Femur (tissue), 1 donor: Measurements from ENCODE around the gene ADRM1.

Experiments used
- DNase-seq: peaks from one replicate; pipeline ENCODE4 v3.0.0-alpha.2; 2017

Gene ADRM1

DNA sequence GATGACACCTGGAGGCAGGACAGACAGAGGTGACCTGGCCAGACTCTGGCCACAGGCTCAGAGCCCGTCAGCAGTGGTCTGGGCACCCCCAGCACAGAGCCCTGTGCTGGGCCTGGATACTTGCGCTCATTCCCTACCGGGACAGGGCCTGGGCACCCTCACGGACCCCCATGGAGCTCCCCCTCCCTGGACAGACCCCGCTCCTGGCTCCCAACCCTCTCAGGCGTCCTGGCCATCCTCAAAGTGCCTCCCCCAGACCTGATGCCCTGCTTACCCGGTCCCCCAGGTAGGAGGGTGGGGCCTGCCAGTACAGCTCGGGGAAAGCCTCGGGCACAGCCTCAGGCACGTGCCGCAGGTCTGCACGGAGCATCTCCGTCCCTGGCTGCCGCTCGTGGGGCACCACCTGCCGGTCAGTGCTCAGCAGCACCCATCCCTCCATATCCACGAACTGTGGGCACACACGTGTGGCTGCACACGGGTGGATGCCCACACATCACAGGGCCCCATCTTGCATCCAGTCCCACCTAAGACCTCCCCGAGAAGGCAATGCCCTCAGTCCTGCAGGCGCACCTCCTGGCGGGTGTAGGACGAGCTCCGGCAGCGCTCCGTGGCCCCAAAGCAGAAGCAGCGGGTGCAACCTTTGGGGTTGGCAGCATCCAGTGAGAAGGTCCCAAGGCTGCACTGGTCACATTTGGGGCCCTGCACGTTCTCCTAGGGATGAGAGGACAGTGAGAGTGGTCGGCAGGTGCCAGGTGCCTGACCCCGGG, 24.3 kb downstream of the ADRM1 start:
- no peak for DNase-seq

DNA sequence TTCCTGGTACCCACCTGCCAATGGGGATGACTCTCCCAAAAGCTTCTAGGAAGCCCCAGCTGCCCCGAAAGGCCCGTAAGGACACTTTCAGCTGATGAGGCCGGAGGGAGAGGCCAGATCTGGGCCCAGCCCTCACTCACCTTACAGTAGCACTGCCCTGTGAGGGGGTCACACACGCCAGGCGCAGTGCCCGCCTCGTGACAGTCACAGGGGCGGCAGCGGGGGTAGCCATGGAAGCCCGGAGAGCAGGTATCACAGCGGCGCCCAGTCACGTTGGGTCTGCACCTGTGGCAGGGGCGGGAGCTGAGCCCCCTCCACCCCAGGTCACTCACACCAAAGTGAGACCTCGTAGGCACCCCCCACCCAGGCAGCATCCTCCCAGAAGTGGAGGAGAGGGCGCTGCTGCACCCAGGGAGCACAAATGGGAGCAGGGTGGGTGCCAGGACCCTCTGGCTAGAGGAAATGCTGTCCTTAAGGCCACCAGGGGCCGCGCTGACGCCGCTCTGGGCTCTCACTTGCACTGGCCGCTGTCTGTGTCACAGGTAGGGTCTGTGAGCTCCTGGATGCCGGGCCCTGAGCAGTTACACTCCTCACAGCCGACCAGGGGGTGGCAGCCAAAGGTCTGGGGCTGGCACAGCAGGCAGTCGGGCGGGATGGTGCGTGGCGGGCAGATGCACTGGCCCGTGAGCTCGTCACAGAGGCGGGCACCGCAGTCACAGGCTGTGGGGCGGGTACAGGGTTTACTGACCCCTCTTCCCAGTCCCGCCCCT, 25.1 kb downstream of the ADRM1 start:
- DNase-seq, result no peak

DNA sequence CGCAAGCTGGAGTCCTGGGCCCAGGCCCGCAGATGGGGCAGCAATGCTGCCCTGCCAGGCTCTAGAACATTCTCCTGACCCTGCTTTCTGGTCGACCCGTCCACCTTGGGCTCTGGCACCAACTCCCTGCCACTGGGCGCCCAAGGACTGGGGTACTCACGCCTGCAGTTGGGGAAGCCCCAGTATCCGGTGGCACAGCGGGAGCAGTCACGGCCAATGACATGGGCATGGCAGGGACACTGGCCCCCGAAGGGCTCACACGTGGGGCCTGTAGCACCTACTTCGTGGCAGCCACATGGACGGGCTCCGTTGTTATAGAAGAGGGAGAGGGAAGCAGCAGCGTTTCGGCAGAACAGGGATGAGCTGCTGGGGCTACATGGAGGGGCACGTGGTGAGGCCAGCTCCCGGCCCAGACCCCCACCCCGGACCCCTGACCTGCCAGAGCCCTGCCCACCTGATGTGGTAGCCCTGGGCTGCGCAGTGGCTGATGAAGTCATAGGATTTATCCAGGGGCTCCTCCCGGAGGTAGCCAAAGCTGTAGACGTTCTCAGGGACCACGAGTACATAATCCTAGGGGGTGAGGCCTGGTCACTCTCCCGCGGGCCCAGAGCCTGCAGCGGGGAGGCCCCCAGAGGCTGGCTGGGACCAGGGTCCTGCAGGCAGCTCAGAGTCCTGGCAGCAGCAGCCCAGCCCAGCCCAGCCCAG, 26.0 kb downstream of the ADRM1 start:
- DNase-seq, result no peak

- DNase-seq, result no peak
Observed at GRCh38 chr20:62329389-62330377, 26.9 kb downstream of the ADRM1 start.

- no peak for DNase-seq
Observed at GRCh38 chr20:62330576-62331317, 27.9 kb downstream of the ADRM1 start.

DNA sequence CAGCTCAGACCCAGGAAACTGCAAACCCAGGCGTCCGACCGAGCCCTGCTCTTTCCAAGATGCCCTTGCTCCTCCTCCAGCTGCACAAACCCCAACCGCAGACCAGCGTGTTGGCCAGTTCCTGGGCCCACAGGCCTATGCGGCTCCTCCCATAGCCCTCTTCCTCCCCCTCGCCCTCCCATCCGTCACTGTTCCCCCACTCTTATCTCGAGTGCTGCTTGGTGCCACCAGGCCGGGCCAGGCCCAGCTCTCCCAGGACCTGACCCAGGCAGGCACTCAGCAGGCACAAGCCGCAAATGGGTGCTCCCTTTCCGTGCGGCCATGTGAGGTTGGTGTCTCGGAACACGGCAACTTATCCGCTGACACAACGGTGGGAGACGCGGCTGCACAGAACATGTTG, 28.6 kb downstream of the ADRM1 start:
- no peak for DNase-seq

- DNase-seq, result no peak
Observed at GRCh38 chr20:62332421-62332820, 29.6 kb downstream of the ADRM1 start.

GRCh38 chr20:62332989-62333819, 30.4 kb downstream of the ADRM1 start:
- DNase-seq, result no peak

DNA sequence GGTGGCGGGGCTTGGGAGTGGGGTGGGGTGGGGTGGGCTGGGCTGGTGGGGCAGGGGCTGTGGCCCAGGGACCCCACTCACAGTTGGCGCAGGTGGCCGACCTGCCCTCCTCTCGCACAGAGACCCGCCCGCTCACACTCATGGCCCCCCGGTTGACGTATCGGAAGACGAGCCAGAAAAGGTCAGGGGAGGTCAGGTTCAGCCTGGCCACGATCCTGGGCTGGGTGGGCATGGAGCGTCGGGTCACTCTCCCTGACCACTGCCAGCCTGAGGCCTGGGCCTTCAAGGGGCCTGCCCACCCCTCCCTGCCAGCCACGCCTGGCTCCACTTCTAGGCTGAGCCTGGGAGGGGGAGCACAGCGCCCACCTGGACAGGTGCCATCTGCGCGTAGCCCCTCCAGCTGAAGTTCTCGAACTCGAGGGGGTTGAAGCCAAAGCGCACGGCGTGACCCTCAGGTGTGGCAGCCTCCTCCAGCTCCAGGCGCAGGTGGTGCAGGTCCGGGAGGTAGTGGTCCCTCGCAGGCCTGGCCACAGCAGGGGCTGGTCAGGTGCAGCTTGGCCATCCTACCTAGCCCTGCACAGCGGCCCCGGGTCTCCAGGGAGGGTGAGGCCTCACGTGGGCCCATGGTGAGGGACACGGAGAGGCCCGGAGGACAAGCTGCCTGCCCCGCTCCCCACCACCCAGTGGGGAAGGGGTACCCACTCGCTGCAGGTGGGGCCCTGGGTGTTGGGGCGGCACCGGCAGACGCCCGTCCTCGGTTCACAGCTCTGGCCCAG, 31.2 kb downstream of the ADRM1 start:
- DNase-seq, result no peak

- no peak for DNase-seq
Observed at GRCh38 chr20:62334881-62335280, 32.1 kb downstream of the ADRM1 start.

- no peak for DNase-seq
Observed at GRCh38 chr20:62335532-62335931, 32.7 kb downstream of the ADRM1 start.

DNA sequence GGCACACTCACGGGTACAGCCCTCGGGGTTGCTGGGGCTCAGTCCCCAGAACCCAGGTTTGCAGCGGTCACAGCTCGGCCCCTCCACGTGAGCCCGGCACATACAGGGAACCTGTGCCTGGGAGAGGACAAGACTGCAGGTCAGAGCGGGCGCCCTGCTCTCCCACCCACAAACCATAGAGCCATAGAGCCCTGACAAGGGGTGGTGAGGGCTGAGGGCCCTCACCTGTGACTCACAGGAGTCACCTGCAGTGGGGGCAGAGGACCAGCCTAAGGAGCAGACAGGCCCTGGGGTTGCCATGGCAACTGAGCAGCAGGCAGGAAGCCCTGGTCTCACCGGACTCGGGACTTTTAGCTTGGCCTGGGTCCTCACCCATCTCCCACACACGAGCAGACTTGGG, 33.5 kb downstream of the ADRM1 start:
- DNase-seq, result no peak

- no peak for DNase-seq
Observed at GRCh38 chr20:62336775-62337557, 34.2 kb downstream of the ADRM1 start.

GRCh38 chr20:62337558-62338293, 34.9 kb downstream of the ADRM1 start:
- DNase-seq, result no peak

DNA sequence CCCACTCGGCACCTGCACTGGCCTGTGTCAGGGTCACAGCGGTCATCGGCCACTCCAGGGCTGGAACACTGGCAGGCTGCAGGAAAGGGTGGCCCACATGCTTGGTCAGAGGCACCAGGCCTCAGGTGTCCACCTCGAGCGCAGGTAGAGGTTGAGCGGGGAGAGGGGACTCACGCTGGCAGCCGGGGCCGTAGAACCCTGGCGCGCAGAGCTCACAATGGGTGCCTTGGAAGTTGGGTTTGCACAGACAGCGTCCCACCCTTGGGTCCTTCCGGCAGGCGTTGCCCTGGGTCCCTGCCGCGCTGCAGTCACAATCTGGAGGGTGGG, 35.5 kb downstream of the ADRM1 start:
- DNase-seq, result no peak

DNA sequence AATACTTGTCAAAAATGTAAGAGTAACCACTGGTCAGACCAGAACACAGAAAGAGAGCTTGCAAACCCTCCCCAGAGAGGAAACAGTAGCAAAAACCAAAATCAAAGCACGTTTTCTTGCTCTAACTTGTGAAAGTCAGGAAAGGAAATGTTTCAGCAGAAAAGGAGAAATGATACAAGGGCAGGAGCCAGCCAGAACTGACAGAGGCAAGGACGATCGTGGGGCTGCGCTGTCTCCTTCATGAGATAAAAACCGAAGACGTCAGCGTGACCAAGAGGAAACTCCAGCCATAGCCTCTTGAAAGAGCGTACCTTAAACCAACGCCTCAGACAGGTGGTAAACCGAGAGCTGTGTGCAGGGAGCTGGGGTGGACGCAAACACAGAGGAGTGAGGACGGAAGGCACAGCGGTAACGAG, 36.9 kb downstream of the ADRM1 start:
- DNase-seq, result no peak

DNA sequence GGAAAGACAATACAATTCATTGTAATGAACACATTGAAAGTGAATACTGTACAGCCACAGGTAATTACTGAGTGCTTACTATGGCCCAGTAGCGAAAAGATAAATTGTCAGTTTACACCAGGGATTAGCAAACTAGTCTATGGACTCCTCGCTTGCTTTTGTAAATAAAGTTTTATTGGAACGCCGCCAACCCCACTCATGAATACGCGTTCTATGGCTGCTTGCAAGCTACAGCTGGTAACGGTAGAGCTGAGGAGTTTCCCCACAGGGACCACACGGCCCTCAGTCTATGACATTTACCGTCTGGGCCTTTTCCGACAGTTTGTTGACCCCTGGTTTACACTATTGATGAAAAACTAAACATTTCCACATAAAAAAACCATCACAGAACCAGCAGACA, 40.1 kb downstream of the ADRM1 start:
- no peak for DNase-seq

DNA sequence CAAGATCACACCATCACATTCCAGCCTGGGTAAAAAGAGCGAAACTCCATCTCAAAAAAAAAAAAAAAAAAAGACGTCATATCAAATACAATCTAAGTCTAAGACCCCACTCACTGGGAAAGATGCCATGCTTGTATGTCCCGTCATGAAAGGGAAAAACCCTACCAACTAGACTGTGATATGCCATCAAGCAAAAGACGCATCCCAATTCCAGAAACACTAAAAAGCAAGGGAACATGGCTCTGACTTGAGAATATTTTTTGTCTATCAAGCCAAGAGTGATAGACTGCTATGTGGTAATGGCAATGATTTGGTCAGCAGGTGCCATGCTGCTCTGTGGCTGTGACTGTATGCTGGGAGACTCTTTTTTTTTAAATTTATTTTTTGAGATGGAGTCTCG, 41.3 kb downstream of the ADRM1 start:
- DNase-seq, result no peak

GRCh38 chr20:62344782-62345181, 42.0 kb downstream of the ADRM1 start:
- no peak for DNase-seq
